Ectodermal cell (in vitro differentiated cells): ENCODE results near the gene MROH8.

ENCODE experiments used
- H3K27ac ChIP-seq: 2 replicates; pipeline ENCODE4 v1.7.0; 2013; ENCODE audit warnings: mild to moderate bottlenecking, low read depth, low read length; ENCODE audit not compliant: insufficient read depth, poor library complexity, severe bottlenecking
- H3K27me3 ChIP-seq: 2 replicates; pipeline ENCODE4 v1.7.0; 2013; ENCODE audit warnings: mild to moderate bottlenecking, low read length; ENCODE audit not compliant: insufficient read depth, control insufficient read depth, poor library complexity, severe bottlenecking
- H3K36me3 ChIP-seq: one replicate; pipeline ENCODE4 v1.7.0; 2013; ENCODE audit warnings: low read length; ENCODE audit not compliant: control insufficient read depth, insufficient read depth
- H3K4me1 ChIP-seq: one replicate; pipeline ENCODE4 v1.7.0; 2013; ENCODE audit warnings: low read length; ENCODE audit not compliant: control insufficient read depth, insufficient read depth
- H3K4me3 ChIP-seq: 2 replicates; pipeline ENCODE4 v1.7.0; 2013; ENCODE audit warnings: low read depth, low read length, control low read depth; ENCODE audit not compliant: insufficient read depth
- H3K9me3 ChIP-seq: 2 replicates; pipeline ENCODE4 v1.7.0; 2013; ENCODE audit warnings: mild to moderate bottlenecking, low read length, moderate library complexity; ENCODE audit not compliant: control insufficient read depth
- WGBS, 2 experiments: methylation state at CpG; one replicate each; pipeline ENCODE4 v1.1.7; 2013; ENCODE audit warnings: missing lambda C conversion rate in 2 of 2; 5-methylcytosine and 5-hydroxymethylcytosine counted together

Gene MROH8

DNA sequence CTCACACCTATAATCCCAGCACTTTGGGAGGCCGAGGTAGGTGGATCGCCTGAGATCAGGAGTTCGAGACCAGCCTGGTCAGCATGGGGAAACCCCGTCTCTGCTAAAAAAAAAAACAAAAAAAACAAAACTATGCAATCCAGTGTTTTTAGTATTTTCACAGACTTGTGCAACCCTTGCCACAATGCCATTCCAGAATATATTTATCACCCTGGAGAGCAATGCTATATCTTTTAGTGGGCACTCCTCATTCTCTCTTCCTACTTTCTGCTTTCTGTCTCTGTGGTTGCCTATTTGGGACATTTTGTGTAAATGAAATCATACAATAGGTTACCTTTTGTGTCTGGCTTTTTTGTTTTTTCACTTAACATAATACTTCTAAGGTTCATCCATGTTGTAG, 39.1 kb upstream of the MROH8 start:
- H3K4me1 ChIP-seq = peaks cover 6% of the 10 kb centered on the region
- WGBS, 2 experiments = 95 to 97% methylated on average over 4 of the region's 4 CpGs
- no peaks in the 10 kb centered on the region for H3K27me3 ChIP-seq
- H3K27ac ChIP-seq = no peak overlapping the region
- no peak overlapping the region for H3K4me3 ChIP-seq
- H3K36me3 ChIP-seq = peaks cover 30% of the 10 kb centered on the region
- H3K9me3 ChIP-seq = no peaks in the 10 kb centered on the region

DNA sequence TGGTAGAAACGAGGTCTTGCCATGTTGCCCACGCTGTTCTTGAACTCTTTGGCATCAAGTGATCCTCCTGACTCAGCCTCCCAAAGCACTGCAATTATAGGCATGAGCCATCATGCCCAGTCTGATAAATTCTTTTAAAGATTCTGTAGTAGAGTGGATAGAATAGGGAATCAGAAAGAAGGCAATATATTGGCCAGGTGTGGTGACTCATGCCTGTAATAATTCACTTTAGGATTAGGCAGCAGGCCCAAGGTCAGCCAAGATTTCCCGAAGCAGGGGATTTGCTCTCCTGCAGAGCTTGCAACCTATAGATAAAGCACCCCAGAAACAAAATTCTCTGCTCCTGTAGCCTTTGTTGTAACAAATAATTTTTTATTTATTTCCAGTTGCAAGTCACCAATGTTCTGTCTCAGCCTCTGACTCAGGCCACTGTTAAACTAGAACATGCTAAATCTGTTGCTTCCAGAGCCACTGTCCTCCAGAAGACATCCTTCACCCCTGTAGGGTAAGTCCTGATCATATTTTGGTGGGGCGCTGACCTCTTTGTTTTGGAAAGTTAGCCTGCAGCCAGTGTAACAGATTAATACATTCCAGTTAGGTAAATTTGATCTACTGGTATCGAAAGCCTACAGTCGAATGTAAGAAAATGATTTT, 30.4 kb upstream of the MROH8 start:
- Histone ChIP-seq H3K36me3 (peaks cover 41% of the 10 kb centered on the region), H3K27me3 (no peaks in the 10 kb centered on the region), H3K4me1 (peaks cover 10% of the 10 kb centered on the region)

DNA sequence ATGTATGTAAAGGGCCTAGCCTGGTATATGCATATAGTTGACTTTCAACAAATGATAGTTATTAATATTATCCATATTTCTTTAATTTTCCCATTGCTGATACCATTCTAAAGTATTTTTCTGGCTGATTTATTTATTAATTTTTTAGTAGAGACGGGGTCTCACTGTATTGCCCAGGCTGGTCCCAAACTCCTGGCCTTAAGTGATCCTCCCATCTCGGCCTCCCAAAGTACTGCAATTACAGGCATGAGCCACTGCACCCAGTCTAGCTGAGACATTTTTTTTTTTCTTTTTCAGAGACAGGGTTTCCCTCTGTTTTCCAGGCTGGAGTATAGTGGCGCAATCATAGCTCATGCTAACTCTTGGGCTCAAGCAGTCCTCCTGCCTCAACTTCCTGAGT, 29.8 kb upstream of the MROH8 start:
- Histone ChIP-seq H3K4me3 (no peak overlapping the region), H3K27ac (no peak overlapping the region), H3K9me3 (no peaks in the 10 kb centered on the region), H3K36me3 (peaks cover 45% of the 10 kb centered on the region), H3K4me1 (peaks cover 16% of the 10 kb centered on the region), H3K27me3 (no peaks in the 10 kb centered on the region)
- 91 to 97% methylated on average over 3 of the region's 3 CpGs for WGBS, 2 experiments

More for the DNA sequence above, 30.4 kb upstream of the MROH8 start:
- Histone ChIP-seq H3K9me3 (no peaks in the 10 kb centered on the region), H3K27ac (no peak overlapping the region), H3K4me3 (no peak overlapping the region)
- WGBS, 2 experiments = 93% methylated on average over 6 of the region's 6 CpGs

DNA sequence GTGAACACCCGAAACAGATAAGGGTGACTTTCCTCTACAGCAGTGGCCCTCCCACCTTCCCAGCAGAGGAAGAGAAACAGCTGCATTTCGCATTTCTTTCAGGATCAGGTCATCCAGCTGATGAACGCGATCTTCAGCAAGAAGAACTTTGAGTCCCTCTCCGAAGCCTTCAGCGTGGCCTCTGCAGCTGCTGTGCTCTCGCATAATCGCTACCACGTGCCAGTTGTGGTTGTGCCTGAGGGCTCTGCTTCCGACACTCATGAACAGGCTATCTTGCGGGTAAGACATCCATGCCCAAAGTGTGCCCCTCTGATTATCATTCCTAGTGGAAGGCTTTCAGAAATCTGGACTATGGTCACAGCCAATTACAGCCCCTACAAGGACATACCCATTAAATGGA, 27.8 kb upstream of the MROH8 start:
- 95% methylated on average over 11 of the region's 11 CpGs for WGBS, 2 experiments
- no peaks in the 10 kb centered on the region for H3K9me3 ChIP-seq
- H3K36me3 ChIP-seq = peaks cover 29% of the 10 kb centered on the region
- peaks cover 16% of the 10 kb centered on the region for H3K4me1 ChIP-seq
- no peak overlapping the region for H3K27ac ChIP-seq
- H3K27me3 ChIP-seq = no peaks in the 10 kb centered on the region
- no peak overlapping the region for H3K4me3 ChIP-seq

DNA sequence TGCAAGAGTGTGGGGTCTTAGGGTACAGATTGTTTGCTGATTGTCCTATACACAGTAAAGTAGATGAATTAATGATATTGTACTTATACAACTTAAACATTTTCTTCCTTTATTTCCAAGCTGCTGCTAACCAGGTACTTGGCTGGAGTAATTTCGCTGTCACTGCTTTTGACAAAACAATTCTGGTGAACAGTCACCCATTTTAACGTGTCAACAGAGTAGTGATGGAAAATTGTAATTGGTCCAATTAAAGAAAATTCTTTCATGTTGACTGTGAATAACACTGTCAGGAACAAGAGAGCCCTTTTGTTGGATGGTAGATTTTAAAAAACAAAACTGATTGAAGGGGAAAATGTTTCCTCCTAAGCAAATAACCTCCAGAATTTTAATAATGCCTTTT, 26.4 kb upstream of the MROH8 start:
- Histone ChIP-seq H3K27ac (peak overlapping the region; percentile 2), H3K36me3 (peaks cover 23% of the 10 kb centered on the region), H3K27me3 (no peaks in the 10 kb centered on the region), H3K4me1 (peaks cover 16% of the 10 kb centered on the region), H3K4me3 (no peak overlapping the region), H3K9me3 (no peaks in the 10 kb centered on the region)
- WGBS, 2 experiments = 98 to 99% methylated on average over 2 of the region's 2 CpGs

DNA sequence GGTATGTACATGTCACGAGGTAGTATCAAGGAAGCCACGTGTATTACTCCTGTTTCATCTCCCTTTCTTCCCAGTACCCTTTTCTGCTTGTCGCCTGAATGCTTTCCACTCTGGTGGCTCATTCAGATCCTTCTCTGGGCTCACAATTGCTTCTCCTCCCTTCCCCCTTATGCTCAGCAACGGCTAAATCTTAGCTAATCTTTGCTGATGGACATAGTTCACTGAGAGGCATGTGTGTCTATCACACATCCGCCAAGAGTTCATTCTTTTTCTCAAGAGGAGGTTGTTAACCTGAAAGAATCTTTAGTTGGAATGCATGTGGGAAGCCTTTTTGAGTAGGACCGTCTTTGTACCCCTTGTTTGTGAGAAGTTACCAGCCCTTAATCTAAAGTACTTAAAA, 25.8 kb upstream of the MROH8 start:
- Histone ChIP-seq H3K36me3 (peaks cover 27% of the 10 kb centered on the region), H3K4me3 (no peak overlapping the region), H3K9me3 (no peaks in the 10 kb centered on the region), H3K4me1 (peaks cover 16% of the 10 kb centered on the region), H3K27me3 (no peaks in the 10 kb centered on the region), H3K27ac (peak overlapping the region; percentile 2)
- 70 to 74% methylated on average over 5 to 6 of the region's 6 CpGs for WGBS, 2 experiments

DNA sequence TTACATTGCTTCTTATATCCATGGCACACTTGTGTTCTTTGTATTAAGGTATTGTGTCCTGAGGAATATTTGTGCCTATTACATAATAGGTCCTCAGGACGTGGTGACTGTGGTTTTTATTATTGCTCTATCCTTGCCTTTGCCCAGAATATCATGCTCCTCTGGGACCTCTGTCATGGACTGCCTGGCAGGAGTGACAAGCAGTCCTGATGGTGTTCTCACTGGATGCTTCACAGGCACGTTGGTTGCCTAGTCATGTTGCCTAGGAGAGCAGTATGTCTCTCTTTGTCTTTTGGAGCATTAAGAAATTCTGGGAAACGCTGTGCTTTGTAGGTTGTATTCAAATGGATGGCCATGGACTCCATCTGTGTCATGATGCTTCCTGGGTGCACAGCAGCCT, 24.7 kb upstream of the MROH8 start:
- Histone ChIP-seq H3K27me3 (no peaks in the 10 kb centered on the region), H3K36me3 (peaks cover 19% of the 10 kb centered on the region), H3K9me3 (no peaks in the 10 kb centered on the region), H3K4me1 (peaks cover 16% of the 10 kb centered on the region), H3K4me3 (no peak overlapping the region), H3K27ac (no peak overlapping the region)
- WGBS, 2 experiments = 90 to 95% methylated on average over 3 of the region's 3 CpGs

DNA sequence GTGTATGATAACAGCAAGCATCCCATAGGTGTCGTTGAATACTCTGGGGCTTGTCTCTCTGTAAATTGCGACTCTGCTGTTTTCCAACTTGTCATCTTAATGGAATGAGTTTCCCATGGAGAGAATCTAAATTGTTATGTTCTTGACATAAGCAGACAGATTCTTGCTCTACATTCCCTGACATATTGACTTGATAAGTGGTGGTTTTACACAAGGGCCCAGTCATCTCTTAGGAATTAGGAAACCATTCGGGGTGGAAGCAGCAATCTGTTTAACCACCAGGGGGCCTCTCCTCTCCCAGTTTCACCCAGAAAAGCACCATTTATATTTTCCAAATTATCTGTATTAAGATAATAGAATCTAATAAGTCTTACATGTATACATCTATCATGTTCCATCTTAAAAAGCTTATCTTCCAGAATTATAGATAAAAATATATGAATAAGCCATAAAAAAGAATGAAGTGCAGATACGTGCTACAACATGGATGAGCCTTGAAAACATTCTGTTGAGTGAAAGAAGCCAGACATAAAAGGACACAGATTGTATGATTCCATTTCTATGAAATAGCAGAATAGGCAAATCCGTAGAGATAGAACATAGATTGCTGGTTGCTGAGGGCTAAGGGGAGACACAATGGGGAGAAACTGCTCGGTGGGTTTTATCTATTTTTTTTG, 23.1 kb upstream of the MROH8 start:
- WGBS, 2 experiments = 86 to 88% methylated on average over 6 of the region's 6 CpGs
- H3K4me3 ChIP-seq = no peak overlapping the region
- H3K27ac ChIP-seq = no peak overlapping the region
- H3K27me3 ChIP-seq = no peaks in the 10 kb centered on the region
- H3K9me3 ChIP-seq = no peaks in the 10 kb centered on the region
- peaks cover 16% of the 10 kb centered on the region for H3K4me1 ChIP-seq
- H3K36me3 ChIP-seq = peaks cover 11% of the 10 kb centered on the region

DNA sequence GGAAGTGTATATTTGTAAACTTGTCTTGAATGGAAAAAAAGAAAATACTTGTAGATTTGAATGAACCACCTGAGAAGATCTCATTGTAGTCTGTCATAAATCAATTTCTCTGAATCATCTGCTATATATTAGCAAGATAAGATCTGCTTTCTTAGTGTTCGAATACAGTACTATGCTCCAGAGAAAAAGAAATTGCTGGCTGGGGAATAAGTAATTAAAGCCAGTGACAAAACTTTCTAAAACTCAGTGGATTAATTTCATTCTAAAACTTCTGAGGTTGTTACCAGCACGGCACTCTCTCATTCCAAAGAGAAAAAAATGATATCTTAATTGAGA, 22.4 kb upstream of the MROH8 start:
- Histone ChIP-seq H3K4me3 (no peak overlapping the region), H3K36me3 (peaks cover 11% of the 10 kb centered on the region), H3K27me3 (no peaks in the 10 kb centered on the region), H3K4me1 (peaks cover 19% of the 10 kb centered on the region), H3K9me3 (no peaks in the 10 kb centered on the region), H3K27ac (no peak overlapping the region)
- 96 to 100% methylated on average over 1 to 2 of the region's 2 CpGs for WGBS, 2 experiments

DNA sequence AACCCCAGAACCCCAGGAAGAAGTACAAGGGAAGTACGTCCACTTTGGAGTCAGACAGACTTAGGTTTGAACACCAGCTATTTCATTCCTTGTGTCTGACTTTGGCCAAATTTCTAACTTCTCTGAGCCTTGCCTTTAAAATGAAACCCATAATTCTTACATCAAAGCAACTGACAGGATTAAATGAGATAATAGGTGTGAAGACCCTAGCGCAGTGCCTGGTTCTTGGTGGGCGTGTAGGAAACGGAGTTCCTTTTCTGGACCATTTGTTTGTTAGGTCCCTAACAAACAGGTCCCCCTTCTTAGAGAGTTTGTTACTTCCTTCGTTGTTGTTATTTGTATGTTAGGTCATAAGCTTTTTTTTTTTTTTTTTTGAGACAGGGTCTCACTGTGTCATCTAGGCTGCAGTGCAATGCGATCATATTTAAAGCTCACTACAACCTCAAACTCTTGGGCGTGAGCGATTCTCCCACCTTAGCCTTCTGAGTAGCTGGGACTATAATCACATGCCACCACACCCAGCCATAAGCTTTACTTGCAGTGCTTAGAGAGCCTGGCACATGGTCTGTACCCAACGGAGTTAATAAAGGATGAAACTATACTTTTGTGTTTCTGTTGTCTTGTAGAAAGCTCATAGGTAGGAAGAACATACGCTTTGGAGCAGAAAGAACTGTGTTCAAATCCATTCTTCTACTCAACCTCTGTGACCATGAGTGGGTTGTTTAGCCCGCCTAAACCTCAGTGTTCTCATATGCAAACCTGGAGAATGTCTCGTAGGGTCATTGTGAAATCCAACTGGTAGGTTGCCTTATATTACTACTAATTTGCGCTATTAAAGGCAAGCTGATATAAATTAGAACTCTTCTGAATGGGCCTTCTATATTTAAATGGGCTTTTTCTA, 21.8 kb upstream of the MROH8 start:
- Histone ChIP-seq H3K27ac (no peak overlapping the region), H3K9me3 (no peaks in the 10 kb centered on the region), H3K27me3 (no peaks in the 10 kb centered on the region), H3K36me3 (peaks cover 11% of the 10 kb centered on the region), H3K4me1 (peaks cover 21% of the 10 kb centered on the region), H3K4me3 (no peak overlapping the region)
- WGBS, 2 experiments = 97% methylated on average over 12 to 13 of the region's 13 CpGs
